NCI-H774 (cell line): Measurements from ENCODE around the gene FXYD5.
"Not testable (repeated sequence)": the region's sequence is repeated elsewhere in the genome, so short reads cannot be mapped to it uniquely, and the experiment has no call there.

Experiments
- DNase-seq: peaks from one replicate; lab custom pipeline; 2025; lab: John Stamatoyannopoulos, UW

Gene FXYD5

GRCh38 chr19:35181387-35181786, 26.9 kb downstream of the FXYD5 start:
- DNase-seq: no peak

GRCh38 chr19:35184267-35184666, 29.7 kb downstream of the FXYD5 start:
- DNase-seq: no peak

- DNase-seq: no peak
These were observed 30.3 kb downstream of the FXYD5 start for GRCh38 chr19:35184884-35185283.

- DNase-seq: no peak
These were observed 39.8 kb downstream of the FXYD5 start for GRCh38 chr19:35194012-35194984.

GRCh38 chr19:35195830-35196229, 41.3 kb downstream of the FXYD5 start:
- no peak for DNase-seq

- DNase-seq: not testable (repeated sequence)
These were observed 42.3 kb downstream of the FXYD5 start for GRCh38 chr19:35196861-35197260.

GRCh38 chr19:35199481-35199880, 44.9 kb downstream of the FXYD5 start:
- no peak for DNase-seq

- DNase-seq: no peak
These were observed 48.5 kb downstream of the FXYD5 start for GRCh38 chr19:35202722-35203688.

GRCh38 chr19:35204799-35205732, 50.5 kb downstream of the FXYD5 start:
- no peak for DNase-seq

GRCh38 chr19:35205733-35206323, 51.3 kb downstream of the FXYD5 start:
- no peak for DNase-seq

GRCh38 chr19:35206379-35206778, 51.8 kb downstream of the FXYD5 start:
- no peak for DNase-seq

- DNase-seq: no peak
These were observed 52.3 kb downstream of the FXYD5 start for GRCh38 chr19:35206855-35207254.

GRCh38 chr19:35207391-35207871, 52.9 kb downstream of the FXYD5 start:
- DNase-seq: no peak

- DNase-seq: no peak
These were observed 53.6 kb downstream of the FXYD5 start for GRCh38 chr19:35208121-35208520.

GRCh38 chr19:35209646-35210045, 55.1 kb downstream of the FXYD5 start:
- DNase-seq: no peak

GRCh38 chr19:35211545-35212230, 57.2 kb downstream of the FXYD5 start:
- no peak for DNase-seq

GRCh38 chr19:35212241-35212640, 57.7 kb downstream of the FXYD5 start:
- DNase-seq: no peak

GRCh38 chr19:35213663-35214632, 59.4 kb downstream of the FXYD5 start:
- DNase-seq: no peak
